ENCODE results near the gene HECTD3.

Gene HECTD3

DNA sequence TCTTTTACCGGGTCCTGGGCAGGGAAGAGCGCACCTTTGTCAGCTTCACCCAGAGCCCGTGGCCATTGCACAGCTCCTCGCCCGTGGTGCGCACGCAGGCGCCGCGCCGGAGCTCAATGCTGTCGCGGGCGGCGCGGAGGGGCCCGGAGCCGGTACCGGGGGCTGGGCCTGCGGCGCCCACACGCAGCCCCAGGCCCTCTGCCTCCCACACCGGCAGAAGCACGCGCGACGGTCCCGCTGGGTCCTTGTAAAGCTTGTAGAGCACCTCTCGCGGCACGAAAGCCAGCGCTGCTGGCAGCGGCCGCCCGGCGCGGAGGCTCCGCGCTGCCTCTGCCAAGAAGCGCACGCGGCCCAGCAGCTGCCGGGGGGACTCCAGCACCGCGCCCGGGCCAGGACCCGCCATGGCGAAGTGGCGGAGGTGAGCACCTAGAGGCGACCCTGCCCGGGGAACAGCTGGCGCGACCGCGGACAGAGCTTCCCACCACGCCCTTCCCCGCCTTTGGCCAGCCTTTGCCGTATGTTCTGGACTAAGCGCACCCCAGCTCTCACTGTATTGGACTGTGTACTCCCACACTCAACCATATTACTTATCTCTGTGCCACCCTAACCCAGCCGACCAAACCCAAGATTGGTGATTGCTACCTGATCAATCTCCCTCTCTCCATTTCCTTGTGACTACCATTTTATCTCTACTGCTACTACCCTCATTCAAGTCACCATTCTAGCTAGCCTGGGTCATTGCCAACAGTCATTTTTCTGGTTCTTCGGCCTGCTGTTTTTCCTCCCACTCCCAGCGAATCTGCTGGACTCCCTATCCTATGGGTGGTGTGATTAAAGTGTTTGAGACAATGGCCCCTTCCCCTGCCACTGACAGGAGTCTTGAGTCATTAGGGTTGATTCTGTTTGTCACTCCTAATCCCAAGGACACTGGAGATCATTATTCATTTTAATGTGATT is at the start of gene HECTD3:
Gene HECTD3, minus strand, starts transcription at position 470 of the 957 bp plus-strand sequence. Its CDS starts 67 bp downstream, at position 403.
- TF ChIP-seq, protein P1, sequence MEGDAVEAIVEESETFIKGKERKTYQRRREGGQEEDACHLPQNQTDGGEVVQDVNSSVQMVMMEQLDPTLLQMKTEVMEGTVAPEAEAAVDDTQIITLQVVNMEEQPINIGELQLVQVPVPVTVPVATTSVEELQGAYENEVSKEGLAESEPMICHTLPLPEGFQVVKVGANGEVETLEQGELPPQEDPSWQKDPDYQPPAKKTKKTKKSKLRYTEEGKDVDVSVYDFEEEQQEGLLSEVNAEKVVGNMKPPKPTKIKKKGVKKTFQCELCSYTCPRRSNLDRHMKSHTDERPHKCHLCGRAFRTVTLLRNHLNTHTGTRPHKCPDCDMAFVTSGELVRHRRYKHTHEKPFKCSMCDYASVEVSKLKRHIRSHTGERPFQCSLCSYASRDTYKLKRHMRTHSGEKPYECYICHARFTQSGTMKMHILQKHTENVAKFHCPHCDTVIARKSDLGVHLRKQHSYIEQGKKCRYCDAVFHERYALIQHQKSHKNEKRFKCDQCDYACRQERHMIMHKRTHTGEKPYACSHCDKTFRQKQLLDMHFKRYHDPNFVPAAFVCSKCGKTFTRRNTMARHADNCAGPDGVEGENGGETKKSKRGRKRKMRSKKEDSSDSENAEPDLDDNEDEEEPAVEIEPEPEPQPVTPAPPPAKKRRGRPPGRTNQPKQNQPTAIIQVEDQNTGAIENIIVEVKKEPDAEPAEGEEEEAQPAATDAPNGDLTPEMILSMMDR (IDR thresholded peaks at IDR 0.05; ENCODE audit: insufficient read depth, missing control alignments), result no peak
- FAIRE-seq (no peak), DNase-seq (ENCODE audit: insufficient read length, low spot score) (peak; percentile 81)

DNA sequence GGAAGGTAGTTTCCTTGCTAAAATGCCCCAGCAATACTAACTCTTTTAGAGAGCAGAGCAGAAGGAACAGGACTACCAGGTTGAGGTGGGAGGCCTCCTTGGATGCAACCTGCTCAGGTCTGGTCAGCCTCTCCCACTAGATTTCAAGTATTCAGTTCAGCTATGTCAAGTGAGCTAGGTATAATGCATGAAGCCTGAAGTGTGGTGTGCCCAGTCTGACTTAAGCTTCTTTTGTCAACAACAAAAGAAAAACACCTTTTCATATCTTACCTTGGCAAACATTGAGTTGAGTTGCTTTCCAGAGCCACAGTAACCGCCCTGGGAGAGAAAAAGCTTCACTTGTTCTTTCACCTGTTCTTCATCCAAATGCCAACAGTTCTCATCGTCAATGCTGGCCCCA is 48.7 kb upstream of the HECTD3 start:
- TF ChIP-seq, protein P1 (IDR thresholded peaks at IDR 0.05; ENCODE audit: insufficient read depth, missing control alignments), result no peak
- no peak for FAIRE-seq

DNA sequence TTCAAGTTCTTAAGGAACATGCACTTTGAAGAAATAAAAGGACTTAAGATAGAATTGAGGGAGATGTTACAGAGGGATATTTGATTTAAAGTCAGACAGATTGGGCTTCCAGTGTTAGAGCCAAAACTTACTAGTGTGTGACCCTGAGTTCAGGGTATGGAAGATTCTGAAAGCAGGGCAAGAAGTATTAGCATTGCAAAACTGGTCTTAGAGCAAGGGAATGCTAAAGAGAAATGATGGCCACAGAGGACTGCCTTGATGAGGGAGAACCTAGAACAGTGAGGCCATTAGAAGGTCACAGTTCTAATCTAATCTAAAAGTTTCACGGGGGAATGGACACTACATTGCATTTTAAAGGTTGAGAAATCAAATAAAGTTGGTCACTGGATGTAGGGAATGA is 46.4 kb upstream of the HECTD3 start:
- DNase-seq (ENCODE audit: insufficient read length, low spot score) (no peak), FAIRE-seq (no peak)
- TF ChIP-seq, protein P1 (IDR thresholded peaks at IDR 0.05; ENCODE audit: insufficient read depth, missing control alignments), result no peak

More for the DNA sequence above, 48.7 kb upstream of the HECTD3 start:
- DNase-seq (ENCODE audit: insufficient read length, low spot score), result no peak

DNA sequence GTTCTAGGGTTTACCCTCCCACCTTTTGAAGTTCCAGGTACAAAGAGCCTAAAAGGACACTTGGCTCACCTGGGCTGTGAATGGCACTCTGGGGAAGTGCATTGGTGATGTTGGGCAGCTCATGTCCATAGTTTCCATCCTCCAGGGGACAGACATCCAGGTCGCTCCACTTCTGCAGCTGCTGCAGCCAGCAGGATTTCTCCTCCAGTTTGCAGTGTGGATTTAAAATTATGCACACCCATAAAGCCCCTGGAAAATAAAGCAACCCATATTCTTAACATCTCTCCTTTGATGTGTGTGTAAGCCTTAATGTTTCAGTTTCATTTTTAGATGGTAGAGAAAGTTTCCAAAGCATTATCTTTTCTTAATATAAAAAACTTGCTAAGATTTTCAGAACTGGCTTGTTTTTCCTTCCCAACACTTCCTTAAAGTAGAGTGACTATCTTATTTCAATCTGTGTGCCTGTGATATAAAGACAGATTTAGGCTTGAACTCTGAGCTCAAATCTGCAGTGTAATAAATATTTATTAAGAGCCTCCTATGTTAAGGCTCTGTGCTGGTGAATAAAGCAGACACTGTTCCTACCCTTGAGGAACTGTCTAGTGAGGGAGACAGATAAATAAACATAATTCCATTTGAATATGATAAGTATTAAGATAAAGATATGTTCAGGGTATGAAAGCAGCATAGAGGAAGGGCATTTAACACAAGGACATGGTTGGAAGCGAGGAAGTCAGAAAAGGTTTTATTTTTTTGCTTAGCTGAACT is 40.1 kb upstream of the HECTD3 start:
- TF ChIP-seq, protein P1 (IDR thresholded peaks at IDR 0.05; ENCODE audit: insufficient read depth, missing control alignments), result no peak
- DNase-seq (ENCODE audit: insufficient read length, low spot score), result no peak
- no peak for FAIRE-seq

DNA sequence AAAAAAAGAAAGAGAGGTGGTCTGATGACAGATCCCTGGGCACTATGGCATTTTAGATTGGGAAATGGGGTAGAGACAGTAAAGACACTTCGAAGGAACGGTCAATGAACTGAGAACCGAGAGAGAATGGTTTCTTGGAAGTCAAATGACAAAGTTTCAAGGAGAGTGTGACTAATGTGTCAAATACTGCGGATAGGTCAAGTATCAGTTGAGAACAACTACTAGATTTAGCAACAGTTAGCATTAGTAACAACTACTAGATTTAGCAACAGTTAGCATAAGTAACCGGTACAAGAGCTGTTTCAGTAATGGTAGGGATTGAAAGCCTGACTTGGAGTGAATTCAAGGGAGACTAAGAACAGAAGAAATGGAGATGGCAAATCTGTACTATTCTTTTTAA is 35.9 kb upstream of the HECTD3 start:
- no peak for DNase-seq (ENCODE audit: insufficient read length, low spot score)
- FAIRE-seq, result no peak
- TF ChIP-seq, protein P1 (IDR thresholded peaks at IDR 0.05; ENCODE audit: insufficient read depth, missing control alignments), result no peak

DNA sequence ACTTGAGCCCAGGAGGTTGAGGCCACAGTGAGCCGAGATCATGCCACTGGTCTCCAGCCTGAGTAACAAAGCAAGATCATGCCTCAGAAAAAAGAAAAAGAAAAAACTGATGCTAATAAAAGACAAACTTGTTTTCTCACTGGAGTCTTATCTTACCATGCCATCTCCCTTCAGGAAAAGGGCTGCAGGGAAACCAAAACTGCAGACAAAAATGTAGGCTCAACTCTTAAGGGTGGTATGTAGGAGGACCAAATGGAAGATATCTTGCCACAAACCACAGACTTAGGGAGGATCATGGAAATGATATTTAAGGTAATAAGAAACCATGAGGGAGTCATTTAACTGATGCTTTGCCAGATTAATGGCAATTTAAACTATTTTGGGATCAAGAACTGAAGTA is 33.8 kb upstream of the HECTD3 start:
- DNase-seq (ENCODE audit: insufficient read length, low spot score) (no peak), FAIRE-seq (no peak)
- TF ChIP-seq, protein P1 (IDR thresholded peaks at IDR 0.05; ENCODE audit: insufficient read depth, missing control alignments), result no peak
